HepG2 (cell line): Measurements from ENCODE around the gene TMEM129. TPM values are rescaled to one million over a fixed set of nuclear protein-coding genes. Genes with fewer than 3 reads are reported as not detected.

Experiments used
- ELF4 ChIP-seq: sonication (generic); formaldehyde crosslinking; IDR thresholded peaks from 2 replicates; pipeline ENCODE4 v1.5.0; 2020; ENCODE audit warnings: missing genetic modification reagents, mild to moderate bottlenecking, moderate library complexity, borderline replicate concordance
- HNRNPL ChIP-seq: fragments of 200-400 bp; formaldehyde crosslinking; IDR thresholded peaks from 2 replicates; pipeline ENCODE4 v1.6.1; 2017; ENCODE audit warnings: mild to moderate bottlenecking, low read depth, low read length
- KLF9 ChIP-seq: IDR thresholded peaks from 2 replicates; pipeline ENCODE4 v1.6.1; 2016; ENCODE audit warnings: low read depth
- MEIS2 ChIP-seq: sonication (generic); formaldehyde crosslinking; IDR thresholded peaks from 2 replicates; pipeline ENCODE4 v1.9.0; 2021; ENCODE audit warnings: mild to moderate bottlenecking, missing genetic modification reagents
- MIXL1 ChIP-seq: IDR thresholded peaks from 2 replicates; pipeline ENCODE4 v1.6.1; 2016
- RNF2 ChIP-seq: fragments of 450-650 bp; conservative IDR thresholded peaks from 2 replicates; pipeline ENCODE4 v1.6.1; 2016; ENCODE audit warnings: low read depth
- SOX13 ChIP-seq, 3 experiments: fragments of 450-650 bp in 1 of 3; sonication (generic) in 1 of 3; formaldehyde crosslinking in 1 of 3; IDR thresholded peaks in 2 of 3; conservative IDR thresholded peaks in 1 of 3; 2 replicates each; pipeline versions ENCODE4 v1.5.0 to v1.6.1; 2016 to 2020; ENCODE audit warnings: antibody characterized with exemption in 1 of 3, mild to moderate bottlenecking in 1 of 3, missing compliant biosample characterization in 1 of 3, missing genetic modification reagents in 1 of 3, moderate library complexity in 1 of 3
- TCF7L2 ChIP-seq: IDR thresholded peaks from 2 replicates; pipeline ENCODE4 v1.6.1; 2011; ENCODE audit warnings: mild to moderate bottlenecking, low read depth, low read length, moderate library complexity
- TFDP1 ChIP-seq: IDR thresholded peaks from 2 replicates; pipeline ENCODE4 v1.6.1; 2016; ENCODE audit warnings: missing compliant biosample characterization, missing genetic modification reagents, borderline replicate concordance
- THAP8 ChIP-seq: sonication (generic); formaldehyde crosslinking; IDR thresholded peaks from 2 replicates; pipeline ENCODE4 v1.5.1; 2020; ENCODE audit warnings: missing genetic modification reagents, mild to moderate bottlenecking, borderline replicate concordance
- TOPORS ChIP-seq: sonication (generic); formaldehyde crosslinking; IDR thresholded peaks from 2 replicates; pipeline ENCODE4 v1.8.0; 2023; ENCODE audit warnings: mild to moderate bottlenecking, missing genetic modification reagents
- ZBTB43 ChIP-seq: sonication (generic); formaldehyde crosslinking; conservative IDR thresholded peaks from 2 replicates; pipeline ENCODE4 v1.4.0; 2020; ENCODE audit warnings: missing genetic modification reagents
- ZNF17 ChIP-seq: sonication (generic); formaldehyde crosslinking; IDR thresholded peaks from 2 replicates; pipeline ENCODE4 v1.5.0; 2020; ENCODE audit warnings: mild to moderate bottlenecking, missing genetic modification reagents
- ZNF501 ChIP-seq: sonication (generic); formaldehyde crosslinking; IDR thresholded peaks from 2 replicates; pipeline ENCODE4 v1.5.1; 2020; ENCODE audit warnings: mild to moderate bottlenecking, moderate library complexity, missing genetic modification reagents
- ZSCAN22 ChIP-seq: sonication (generic); formaldehyde crosslinking; IDR thresholded peaks from 2 replicates; pipeline ENCODE4 v1.4.0; 2020; ENCODE audit warnings: mild to moderate bottlenecking, missing genetic modification reagents
- polyA plus RNA-seq, 8 experiments: library from polyadenylated mRNA; depleted of rRNA in 3 of 8; stranded (reverse) in 7 of 8; unstranded in 1 of 8; fragments of >200 nt; fragmentation: Illumina TruSeq in 4 of 8; extraction: Trizol in 4 of 8; gene quantifications; 2 replicates each; pipeline versions ENCODE4 v1.2.1 to v1.2.3, GENCODE V29; 2011 to 2016; ENCODE audit warnings: low read depth in 4 of 8, missing spikeins in 1 of 8, mixed read lengths in 1 of 8; ENCODE audit not compliant: insufficient read depth in 1 of 8
- total RNA-seq, 5 experiments: library from RNA; depleted of rRNA; stranded (reverse); fragments of >200 nt; fragmentation: Illumina TruSeq; extraction: Trizol; gene quantifications; 2 replicates each; pipeline ENCODE4 v1.2.3, GENCODE V29; 2016; ENCODE audit warnings: low read depth in 1 of 5
- TF ChIP-seq, protein P1 (sequence below): IDR thresholded peaks from 2 replicates; pipeline ENCODE4 v1.6.1; 2016; ENCODE audit warnings: missing biosample characterization, missing genetic modification reagents, low read depth
- TF ChIP-seq, protein P2 (sequence below): sonication (generic); formaldehyde crosslinking; IDR thresholded peaks from 2 replicates; pipeline ENCODE4 v1.4.0; 2020; ENCODE audit warnings: missing genetic modification reagents
- TF ChIP-seq, protein P3 (sequence below): sonication (generic); formaldehyde crosslinking; IDR thresholded peaks from 2 replicates; pipeline ENCODE4 v1.4.0; 2020; ENCODE audit warnings: missing genetic modification reagents
- TF ChIP-seq, protein P4 (sequence below): fragments of 450-650 bp; IDR thresholded peaks from 2 replicates; pipeline ENCODE4 v1.6.1; 2016

The TMEM129 gene
- total and polyA plus RNA-seq, 2 of the 13 experiments (the other 11 are each of a cell fraction or from before 2014, with no cell fraction given): 19.0 to 25.8 TPM

DNA sequence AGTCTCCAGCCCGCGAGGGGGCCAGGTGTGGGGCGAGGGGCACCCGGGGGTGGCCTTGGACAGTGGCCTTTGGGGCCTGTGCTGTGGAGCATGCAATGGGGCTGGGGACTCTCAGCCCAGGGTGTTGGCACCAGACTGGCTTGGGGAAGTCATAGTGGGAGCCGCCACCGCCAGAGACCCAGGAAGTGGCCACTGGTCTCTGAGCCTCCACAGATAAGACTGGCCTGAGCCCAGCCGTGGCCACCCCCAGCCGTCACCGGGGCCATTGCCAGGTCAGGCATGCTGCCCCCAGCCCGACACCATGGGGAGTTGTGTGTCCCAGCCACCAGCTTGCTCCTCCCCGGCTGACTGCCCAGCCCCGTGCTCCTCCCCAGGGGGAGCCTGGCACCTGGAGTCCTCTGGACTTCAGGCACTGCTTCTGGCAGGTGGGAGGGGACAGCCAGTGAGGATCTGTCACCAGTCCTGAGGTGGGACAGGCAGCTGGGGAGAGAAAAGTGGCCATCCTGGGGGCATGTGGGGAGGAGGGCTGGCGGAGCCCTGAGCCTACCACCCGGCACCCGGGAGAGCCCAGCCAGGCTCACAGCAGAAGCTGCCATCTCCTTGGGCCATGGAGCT is 32.7 kb upstream of the TMEM129 start (continued):
- no peak; the same call in 1 of the 2 replicates for TF ChIP-seq ZBTB43 (CRISPR knock-in tag)
- TF ChIP-seq, protein P1, sequence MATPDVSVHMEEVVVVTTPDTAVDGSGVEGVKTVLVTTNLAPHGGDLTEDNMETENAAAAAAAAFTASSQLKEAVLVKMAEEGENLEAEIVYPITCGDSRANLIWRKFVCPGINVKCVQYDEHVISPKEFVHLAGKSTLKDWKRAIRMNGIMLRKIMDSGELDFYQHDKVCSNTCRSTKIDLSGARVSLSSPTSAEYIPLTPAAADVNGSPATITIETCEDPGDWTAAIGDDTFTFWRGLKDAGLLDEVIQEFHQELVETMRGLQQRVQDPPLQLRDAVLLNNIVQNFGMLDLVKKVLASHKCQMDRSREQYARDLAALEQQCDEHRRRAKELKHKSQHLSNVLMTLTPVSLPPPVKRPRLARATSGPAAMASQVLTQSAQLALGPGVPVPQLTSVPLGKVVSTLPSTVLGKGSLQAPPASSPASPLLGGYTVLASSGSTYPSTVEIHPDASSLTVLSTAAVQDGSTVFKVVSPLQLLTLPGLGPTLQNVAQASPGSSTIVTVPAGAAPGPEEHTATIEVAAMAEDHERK (CRISPR knock-in tag): no peak
- TF ChIP-seq ZNF17 (CRISPR knock-in tag): 0 out of 2 replicates have a peak, but pooled peaks have one; percentile 42
- TF ChIP-seq ZSCAN22 (CRISPR knock-in tag): no peak
- TF ChIP-seq, protein P2, sequence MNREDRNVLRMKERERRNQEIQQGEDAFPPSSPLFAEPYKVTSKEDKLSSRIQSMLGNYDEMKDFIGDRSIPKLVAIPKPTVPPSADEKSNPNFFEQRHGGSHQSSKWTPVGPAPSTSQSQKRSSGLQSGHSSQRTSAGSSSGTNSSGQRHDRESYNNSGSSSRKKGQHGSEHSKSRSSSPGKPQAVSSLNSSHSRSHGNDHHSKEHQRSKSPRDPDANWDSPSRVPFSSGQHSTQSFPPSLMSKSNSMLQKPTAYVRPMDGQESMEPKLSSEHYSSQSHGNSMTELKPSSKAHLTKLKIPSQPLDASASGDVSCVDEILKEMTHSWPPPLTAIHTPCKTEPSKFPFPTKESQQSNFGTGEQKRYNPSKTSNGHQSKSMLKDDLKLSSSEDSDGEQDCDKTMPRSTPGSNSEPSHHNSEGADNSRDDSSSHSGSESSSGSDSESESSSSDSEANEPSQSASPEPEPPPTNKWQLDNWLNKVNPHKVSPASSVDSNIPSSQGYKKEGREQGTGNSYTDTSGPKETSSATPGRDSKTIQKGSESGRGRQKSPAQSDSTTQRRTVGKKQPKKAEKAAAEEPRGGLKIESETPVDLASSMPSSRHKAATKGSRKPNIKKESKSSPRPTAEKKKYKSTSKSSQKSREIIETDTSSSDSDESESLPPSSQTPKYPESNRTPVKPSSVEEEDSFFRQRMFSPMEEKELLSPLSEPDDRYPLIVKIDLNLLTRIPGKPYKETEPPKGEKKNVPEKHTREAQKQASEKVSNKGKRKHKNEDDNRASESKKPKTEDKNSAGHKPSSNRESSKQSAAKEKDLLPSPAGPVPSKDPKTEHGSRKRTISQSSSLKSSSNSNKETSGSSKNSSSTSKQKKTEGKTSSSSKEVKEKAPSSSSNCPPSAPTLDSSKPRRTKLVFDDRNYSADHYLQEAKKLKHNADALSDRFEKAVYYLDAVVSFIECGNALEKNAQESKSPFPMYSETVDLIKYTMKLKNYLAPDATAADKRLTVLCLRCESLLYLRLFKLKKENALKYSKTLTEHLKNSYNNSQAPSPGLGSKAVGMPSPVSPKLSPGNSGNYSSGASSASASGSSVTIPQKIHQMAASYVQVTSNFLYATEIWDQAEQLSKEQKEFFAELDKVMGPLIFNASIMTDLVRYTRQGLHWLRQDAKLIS: no peak
- TF ChIP-seq TCF7L2: no peak
- no peak for TF ChIP-seq TOPORS (CRISPR knock-in tag)
- TF ChIP-seq, protein P3, sequence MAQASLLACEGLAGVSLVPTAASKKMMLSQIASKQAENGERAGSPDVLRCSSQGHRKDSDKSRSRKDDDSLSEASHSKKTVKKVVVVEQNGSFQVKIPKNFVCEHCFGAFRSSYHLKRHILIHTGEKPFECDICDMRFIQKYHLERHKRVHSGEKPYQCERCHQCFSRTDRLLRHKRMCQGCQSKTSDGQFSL (CRISPR knock-in tag): no peak
- TF ChIP-seq ELF4: no peak
- TF ChIP-seq SOX13 (IDR thresholded peaks at IDR 0.05): no peak
- no peak for TF ChIP-seq SOX13 (CRISPR knock-in tag; conservative IDR thresholded peaks at IDR 0.05 in 1 of 2, IDR thresholded peaks at IDR 0.05 in 1 of 2)
- no peak for TF ChIP-seq TFDP1 (CRISPR knock-in tag)
- peak; percentile 93 for TF ChIP-seq HNRNPL
- TF ChIP-seq MEIS2: peak; percentile 49
- no peak for TF ChIP-seq THAP8
- TF ChIP-seq MIXL1: no peak
- TF ChIP-seq KLF9: no peak
- TF ChIP-seq, protein P4, sequence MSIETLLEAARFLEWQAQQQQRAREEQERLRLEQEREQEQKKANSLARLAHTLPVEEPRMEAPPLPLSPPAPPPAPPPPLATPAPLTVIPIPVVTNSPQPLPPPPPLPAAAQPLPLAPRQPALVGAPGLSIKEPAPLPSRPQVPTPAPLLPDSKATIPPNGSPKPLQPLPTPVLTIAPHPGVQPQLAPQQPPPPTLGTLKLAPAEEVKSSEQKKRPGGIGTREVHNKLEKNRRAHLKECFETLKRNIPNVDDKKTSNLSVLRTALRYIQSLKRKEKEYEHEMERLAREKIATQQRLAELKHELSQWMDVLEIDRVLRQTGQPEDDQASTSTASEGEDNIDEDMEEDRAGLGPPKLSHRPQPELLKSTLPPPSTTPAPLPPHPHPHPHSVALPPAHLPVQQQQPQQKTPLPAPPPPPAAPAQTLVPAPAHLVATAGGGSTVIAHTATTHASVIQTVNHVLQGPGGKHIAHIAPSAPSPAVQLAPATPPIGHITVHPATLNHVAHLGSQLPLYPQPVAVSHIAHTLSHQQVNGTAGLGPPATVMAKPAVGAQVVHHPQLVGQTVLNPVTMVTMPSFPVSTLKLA: no peak
- TF ChIP-seq RNF2: no peak
- no peak for TF ChIP-seq ZNF501 (CRISPR knock-in tag)
